SK-N-SH (cell line): ENCODE measurements around the gene NOX3. TPM values are rescaled to one million over a fixed set of nuclear protein-coding genes. Genes with fewer than 3 reads are reported as not detected.

Experiments used
- CTCF ChIA-PET: fragments of 300-600, 350-600 bp; formaldehyde crosslinking; extraction: SDS; loops from one replicate; lab custom pipeline; 2021; lab: Yijun Ruan, JAX
- POLR2A ChIA-PET: fragments of 350-600 bp; sonication (Branson Sonifier 250); formaldehyde crosslinking; extraction: SDS; loops from one replicate; lab custom pipeline; 2020; ENCODE audit warnings: antibody characterized with exemption, inconsistent platforms; lab: Yijun Ruan, JAX
- DNase-seq: peaks from one replicate; pipeline ENCODE4 v3.0.0; 2012
- H2AFZ ChIP-seq: fragments of 200-600 bp; sonication (generic); 2 replicates; pipeline ENCODE4 v1.8.1; 2016; ENCODE audit warnings: antibody characterized with exemption, mild to moderate bottlenecking, low read depth
- H3F3A ChIP-seq: fragments of 200-600 bp; sonication (generic); replicated peaks from 2 replicates; pipeline ENCODE3; 2016; ENCODE audit warnings: antibody characterized with exemption, mild to moderate bottlenecking; ENCODE audit not compliant: insufficient read depth
- H3K27ac ChIP-seq, 2 experiments: fragments of 200-500 bp in 1 of 2; fragments of 200-600 bp in 1 of 2; sonication (Bioruptor generic) in 1 of 2; sonication (generic), shearing (Covaris generic) in 1 of 2; 2 replicates each; pipeline versions ENCODE4 v1.5.1 to v1.6.1; 2014 to 2016; ENCODE audit warnings: low read depth in 2 of 2, inconsistent platforms in 1 of 2, low read length in 1 of 2, mild to moderate bottlenecking in 1 of 2, mixed read lengths in 1 of 2
- H3K27me3 ChIP-seq: fragments of 200-600 bp; sonication (generic), shearing (Covaris generic); 2 replicates; pipeline ENCODE4 v1.6.1; 2016; ENCODE audit warnings: mixed run types; ENCODE audit not compliant: insufficient read depth
- H3K36me3 ChIP-seq, 2 experiments: fragments of 200-500 bp in 1 of 2; fragments of 200-600 bp in 1 of 2; sonication (Bioruptor generic) in 1 of 2; sonication (generic) in 1 of 2; replicated peaks in 1 of 2; 2 replicates each; pipeline versions ENCODE3 to v1.5.1; 2014 to 2016; ENCODE audit warnings: low read length in 1 of 2, mild to moderate bottlenecking in 1 of 2; ENCODE audit not compliant: insufficient read depth in 2 of 2, control insufficient read depth in 1 of 2
- H3K4me1 ChIP-seq, 2 experiments: fragments of 200-500 bp in 1 of 2; fragments of 200-600 bp in 1 of 2; sonication (Bioruptor generic) in 1 of 2; sonication (generic), shearing (Covaris generic) in 1 of 2; 2 replicates each; pipeline versions ENCODE4 v1.5.1 to v1.6.1; 2014 to 2016; ENCODE audit warnings: low read depth in 1 of 2, low read length in 1 of 2, mixed run types in 1 of 2; ENCODE audit not compliant: insufficient read depth in 2 of 2, control insufficient read depth in 1 of 2
- H3K4me2 ChIP-seq: fragments of 200-600 bp; sonication (generic), shearing (Covaris generic); 2 replicates; pipeline ENCODE4 v1.6.1; 2017; ENCODE audit warnings: mixed run types
- H3K4me3 ChIP-seq, 2 experiments: fragments of 200-500 bp in 1 of 2; fragments of 200-600 bp in 1 of 2; sonication (Bioruptor generic) in 1 of 2; sonication (generic), shearing (Covaris generic) in 1 of 2; 2 replicates each; pipeline versions ENCODE4 v1.5.1 to v1.8.1; 2014 to 2016; ENCODE audit warnings: low read depth in 2 of 2, inconsistent platforms in 1 of 2, low read length in 1 of 2, mild to moderate bottlenecking in 1 of 2, mixed read lengths in 1 of 2, moderate library complexity in 1 of 2
- H3K79me2 ChIP-seq: fragments of 200-600 bp; sonication (generic); 2 replicates; pipeline ENCODE4 v1.8.1; 2017; ENCODE audit warnings: mild to moderate bottlenecking; ENCODE audit not compliant: insufficient read depth
- H3K9ac ChIP-seq: fragments of 200-600 bp; sonication (generic); 2 replicates; pipeline ENCODE4 v1.6.1; 2017; ENCODE audit warnings: mixed run types
- H3K9me2 ChIP-seq: fragments of 200-600 bp; sonication (generic); 2 replicates; pipeline ENCODE4 v1.6.1; 2017; ENCODE audit warnings: mixed run types
- H3K9me3 ChIP-seq: fragments of 200-600 bp; sonication (generic); 2 replicates; pipeline ENCODE4 v1.6.1; 2017; ENCODE audit warnings: mixed run types, mild to moderate bottlenecking, moderate library complexity
- H4K20me1 ChIP-seq: fragments of 200-600 bp; sonication (generic); 2 replicates; pipeline ENCODE4 v1.6.1; 2017; ENCODE audit warnings: mild to moderate bottlenecking, mixed run types; ENCODE audit not compliant: insufficient read depth
- EP300 ChIP-seq, 2 experiments: IDR thresholded peaks; 2 replicates each; pipeline versions ENCODE4 v1.4.0 to v1.6.1; 2012; ENCODE audit warnings: borderline replicate concordance in 1 of 2, low read depth in 1 of 2, low read length in 1 of 2
- EZH2phosphoT487 ChIP-seq: fragments of 200-600 bp; sonication (generic); IDR thresholded peaks from 2 replicates; pipeline ENCODE4 v1.6.1; 2017; ENCODE audit warnings: low read depth, mixed run types, mild to moderate bottlenecking, antibody characterized with exemption, moderate library complexity, borderline replicate concordance
- FOXJ3 ChIP-seq: sonication (generic); formaldehyde crosslinking; IDR thresholded peaks from 2 replicates; pipeline ENCODE4 v1.5.1; 2020; ENCODE audit warnings: mild to moderate bottlenecking, missing genetic modification reagents
- FOXM1 ChIP-seq: IDR thresholded peaks from 2 replicates; pipeline ENCODE4 v1.4.0; 2012; ENCODE audit warnings: low read depth, mild to moderate bottlenecking
- GABPA ChIP-seq: IDR thresholded peaks from 2 replicates; pipeline ENCODE4 v1.4.0; 2012; ENCODE audit warnings: low read depth, mild to moderate bottlenecking
- MEF2A ChIP-seq: IDR thresholded peaks from 2 replicates; pipeline ENCODE4 v1.4.0; 2012; ENCODE audit warnings: low read depth, borderline replicate concordance
- NRF1 ChIP-seq: IDR thresholded peaks from 2 replicates; pipeline ENCODE4 v1.6.1; 2012; ENCODE audit warnings: low read depth, mild to moderate bottlenecking, low read length
- POLR2AphosphoS5 ChIP-seq: IDR thresholded peaks from 2 replicates; pipeline ENCODE4 v1.6.1; 2012; ENCODE audit warnings: low read depth, low read length
- RCOR1 ChIP-seq: fragments of 150-350 bp; IDR thresholded peaks from 2 replicates; pipeline ENCODE4 v1.6.1; 2017; ENCODE audit warnings: antibody characterized with exemption, low read length
- RXRA ChIP-seq: IDR thresholded peaks from 2 replicates; pipeline ENCODE4 v1.4.0; 2012; ENCODE audit warnings: low read depth, mild to moderate bottlenecking, borderline replicate concordance
- SIN3A ChIP-seq: IDR thresholded peaks from 2 replicates; pipeline ENCODE4 v1.6.1; 2012; ENCODE audit warnings: low read depth, mild to moderate bottlenecking, low read length, moderate library complexity, borderline replicate concordance
- SMC3 ChIP-seq: IDR thresholded peaks from 2 replicates; pipeline ENCODE4 v1.6.1; 2012; ENCODE audit warnings: low read depth, low read length, improper control_type of control experiment
- YY1 ChIP-seq: IDR thresholded peaks from 2 replicates; pipeline ENCODE4 v1.4.0; 2012; ENCODE audit warnings: low read depth, mild to moderate bottlenecking
- WGBS: methylation state at CpG from one replicate; pipeline ENCODE4 v1.1.6; 2017; ENCODE audit warnings: low lambda C conversion rate; 5-methylcytosine and 5-hydroxymethylcytosine counted together
- polyA plus RNA-seq, 3 experiments: library from polyadenylated mRNA; depleted of rRNA; stranded (reverse); fragments of >200 nt; gene quantifications; 2 replicates each; pipeline ENCODE4 v1.2.3, GENCODE V29; 2012
- TF ChIP-seq, protein P1 (sequence below): fragments of 150-350 bp; IDR thresholded peaks from 2 replicates; pipeline ENCODE4 v1.6.1; 2017; ENCODE audit warnings: antibody characterized with exemption, low read length, low read depth, borderline replicate concordance
- TF ChIP-seq, protein P2 (sequence below): IDR thresholded peaks from 2 replicates; pipeline ENCODE4 v1.4.0; 2012; ENCODE audit warnings: low read depth, borderline replicate concordance
- TF ChIP-seq, protein P3 (sequence below): IDR thresholded peaks from 2 replicates; pipeline ENCODE4; 2012
- TF ChIP-seq, protein P4 (sequence below): IDR thresholded peaks from 2 replicates; pipeline ENCODE4 v1.4.0; 2012; ENCODE audit warnings: low read depth

The NOX3 gene
- polyA plus RNA-seq, 1 of the 3 experiments (the other 2 are of a cell fraction): 0.02 TPM

DNA sequence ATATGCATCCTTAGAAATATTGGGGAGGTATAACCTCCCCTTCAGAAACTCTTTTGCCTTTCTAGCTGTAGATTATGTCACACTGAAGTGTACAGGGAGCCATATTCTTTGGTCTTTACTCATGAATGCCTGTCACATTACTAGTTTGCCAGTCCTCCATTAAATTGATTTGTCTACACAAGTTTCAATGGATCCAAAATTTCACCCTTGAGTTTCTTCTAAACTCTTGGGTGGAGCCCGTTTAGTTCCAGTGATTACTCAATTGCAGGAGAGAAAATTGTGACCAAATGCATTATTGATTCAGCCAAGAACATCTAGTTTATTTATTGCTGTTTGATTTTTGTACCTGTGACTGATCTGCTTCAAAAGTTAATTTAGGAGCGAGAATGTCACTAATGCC is 81.0 kb downstream of the NOX3 start:
- H2AFZ ChIP-seq: no peak overlapping the region
- H3F3A ChIP-seq: peaks cover 30% of the 10 kb centered on the region
- H3K4me2 ChIP-seq: no peak overlapping the region
- TF ChIP-seq GABPA: no peak
- TF ChIP-seq SMC3: no peak
- TF ChIP-seq, all 33 proteins: peak for 0
- Histone ChIP-seq H3K27me3 (no peaks in the 10 kb centered on the region), H3K27ac (no peak overlapping the region), H3K9me2 (no peaks in the 10 kb centered on the region), H3K9ac (no peak overlapping the region), H3K79me2 (no peaks in the 10 kb centered on the region), H3K4me1 (no peaks in the 10 kb centered on the region), H3K9me3 (no peaks in the 10 kb centered on the region), H4K20me1 (no peaks in the 10 kb centered on the region), H3K4me3 (no peak overlapping the region), H3K36me3 (no peaks in the 10 kb centered on the region)
- CTCF ChIA-PET: no interaction called here
- POLR2A ChIA-PET: no interaction called here
- no peak for DNase-seq
- WGBS: 88% methylated on average over 2 of the region's 2 CpGs

DNA sequence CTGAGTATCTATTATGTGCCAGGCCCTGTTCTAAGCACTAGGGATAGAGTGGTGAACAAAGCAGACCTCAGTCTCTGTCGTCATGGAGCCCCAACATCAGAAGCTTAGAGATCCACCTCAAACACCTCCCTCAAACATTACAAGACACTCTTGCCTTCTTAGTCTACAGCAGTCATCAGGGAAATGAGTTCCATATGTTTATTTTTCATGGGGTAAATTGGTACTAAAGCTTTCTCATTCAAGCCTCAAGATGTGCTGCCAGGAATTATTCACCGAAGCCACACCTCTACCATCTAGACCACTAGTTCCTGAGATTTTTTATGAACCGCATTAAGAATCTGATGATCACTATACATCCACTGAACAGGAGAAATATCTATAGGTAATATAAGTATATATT is 82.4 kb downstream of the NOX3 start:
- H3K9me3 ChIP-seq: no peaks in the 10 kb centered on the region
- no peak overlapping the region for H3K4me2 ChIP-seq
- WGBS: 92% methylated on average over 3 of the region's 3 CpGs
- TF ChIP-seq, protein P1, sequence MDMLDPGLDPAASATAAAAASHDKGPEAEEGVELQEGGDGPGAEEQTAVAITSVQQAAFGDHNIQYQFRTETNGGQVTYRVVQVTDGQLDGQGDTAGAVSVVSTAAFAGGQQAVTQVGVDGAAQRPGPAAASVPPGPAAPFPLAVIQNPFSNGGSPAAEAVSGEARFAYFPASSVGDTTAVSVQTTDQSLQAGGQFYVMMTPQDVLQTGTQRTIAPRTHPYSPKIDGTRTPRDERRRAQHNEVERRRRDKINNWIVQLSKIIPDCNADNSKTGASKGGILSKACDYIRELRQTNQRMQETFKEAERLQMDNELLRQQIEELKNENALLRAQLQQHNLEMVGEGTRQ: no peak
- TF ChIP-seq RXRA (no peak), EZH2phosphoT487 (no peak), FOXJ3 (CRISPR knock-in tag) (no peak), FOXM1 (no peak), EP300 (IDR thresholded peaks at IDR 0.05; ENCODE audit: borderline replicate concordance in 1 of 2, low read depth in 1 of 2, low read length in 1 of 2) (no peak), RCOR1 (no peak), POLR2AphosphoS5 (no peak), SMC3 (no peak), YY1 (no peak), MEF2A (no peak), SIN3A (no peak), NRF1 (no peak)
- TF ChIP-seq, protein P2, sequence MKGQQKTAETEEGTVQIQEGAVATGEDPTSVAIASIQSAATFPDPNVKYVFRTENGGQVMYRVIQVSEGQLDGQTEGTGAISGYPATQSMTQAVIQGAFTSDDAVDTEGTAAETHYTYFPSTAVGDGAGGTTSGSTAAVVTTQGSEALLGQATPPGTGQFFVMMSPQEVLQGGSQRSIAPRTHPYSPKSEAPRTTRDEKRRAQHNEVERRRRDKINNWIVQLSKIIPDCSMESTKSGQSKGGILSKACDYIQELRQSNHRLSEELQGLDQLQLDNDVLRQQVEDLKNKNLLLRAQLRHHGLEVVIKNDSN: no peak
- TF ChIP-seq, protein P3, sequence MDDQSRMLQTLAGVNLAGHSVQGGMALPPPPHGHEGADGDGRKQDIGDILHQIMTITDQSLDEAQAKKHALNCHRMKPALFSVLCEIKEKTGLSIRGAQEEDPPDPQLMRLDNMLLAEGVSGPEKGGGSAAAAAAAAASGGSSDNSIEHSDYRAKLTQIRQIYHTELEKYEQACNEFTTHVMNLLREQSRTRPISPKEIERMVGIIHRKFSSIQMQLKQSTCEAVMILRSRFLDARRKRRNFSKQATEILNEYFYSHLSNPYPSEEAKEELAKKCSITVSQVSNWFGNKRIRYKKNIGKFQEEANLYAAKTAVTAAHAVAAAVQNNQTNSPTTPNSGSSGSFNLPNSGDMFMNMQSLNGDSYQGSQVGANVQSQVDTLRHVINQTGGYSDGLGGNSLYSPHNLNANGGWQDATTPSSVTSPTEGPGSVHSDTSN: no peak
- TF ChIP-seq, protein P4, sequence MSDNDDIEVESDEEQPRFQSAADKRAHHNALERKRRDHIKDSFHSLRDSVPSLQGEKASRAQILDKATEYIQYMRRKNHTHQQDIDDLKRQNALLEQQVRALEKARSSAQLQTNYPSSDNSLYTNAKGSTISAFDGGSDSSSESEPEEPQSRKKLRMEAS: no peak
- TF ChIP-seq, all 33 proteins: peak for 0
- Histone ChIP-seq H2AFZ (no peak overlapping the region), H3K4me3 (no peak overlapping the region), H3K79me2 (no peaks in the 10 kb centered on the region), H3K36me3 (no peaks in the 10 kb centered on the region), H3K9ac (no peak overlapping the region), H4K20me1 (no peaks in the 10 kb centered on the region), H3K4me1 (no peaks in the 10 kb centered on the region), H3K9me2 (no peaks in the 10 kb centered on the region), H3K27me3 (no peaks in the 10 kb centered on the region), H3F3A (peaks cover 25% of the 10 kb centered on the region), H3K27ac (no peak overlapping the region)
- POLR2A ChIA-PET: no interaction called here
- no peak for DNase-seq
- CTCF ChIA-PET: interaction anchor here (0.6 to 1.0 kb wide), 2 partner anchors 21 to 182 kb away, joined by 3 read pairs; no protein-coding TSS in a partner anchor
